Upper lobe of right lung (tissue), 1 donor: ENCODE measurements around the gene RFX3. TPM values are rescaled to one million over a fixed set of nuclear protein-coding genes. Genes with fewer than 3 reads are reported as not detected.

Experiments used
- ATAC-seq: fragments of 200-7000 bp; cut with Tn5 transposase; one replicate; pipeline ENCODE4 v1.9.1; 2020; ENCODE audit warnings: mild to moderate bottlenecking, moderate library complexity
- DNase-seq: peaks from one replicate; pipeline ENCODE4 v3.0.0-alpha.2; 2020
- H3K27ac ChIP-seq: fragments of 200-600 bp; one replicate; pipeline ENCODE4 v1.8.0; 2022
- H3K27me3 ChIP-seq: fragments of 200-600 bp; one replicate; pipeline ENCODE4 v1.8.0; 2022; ENCODE audit warnings: mild to moderate bottlenecking
- H3K36me3 ChIP-seq: fragments of 200-600 bp; one replicate; pipeline ENCODE4 v1.8.0; 2022
- H3K4me1 ChIP-seq: fragments of 200-600 bp; one replicate; pipeline ENCODE4 v1.8.0; 2022
- H3K4me3 ChIP-seq: fragments of 200-600 bp; one replicate; pipeline ENCODE4 v1.8.0; 2022; ENCODE audit warnings: mild to moderate bottlenecking
- H3K9me3 ChIP-seq: fragments of 200-600 bp; one replicate; pipeline ENCODE4 v1.8.0; 2022
- intact Hi-C: fragments of 100-400 bp; cut with DNase I; formaldehyde crosslinking; loops from one replicate; pipeline ENCODE4 v1.11.0; 2022
- long read RNA-seq: library from polyadenylated mRNA; unstranded; transcript quantifications from one replicate; pipeline ENCODE4 v2.0.0, GENCODE V29; 2021
- total RNA-seq: library from RNA; stranded (reverse); fragmentation: NEBNext Ultra II Directional; extraction: Animal tissue kit (Norgen Biotek cat#: 25700); gene quantifications from one replicate; pipeline ENCODE4 v1.2.1, GENCODE V29; 2021
- TF ChIP-seq, protein P1 (sequence below): fragments of 200-600 bp; IDR thresholded peaks from one replicate; pipeline ENCODE4 v1.8.0; 2022; ENCODE audit warnings: antibody characterized with exemption
- donor health status: DM: no; HTN: yes; CAD: no; lungs with severe emphysema.

The RFX3 gene
- 13.8 TPM for total RNA-seq
- long read RNA-seq, partial matches to known transcripts: 1 of 2 reads
- long read RNA-seq, other reads (novel, unspliced or antisense): 1 of 2 reads

DNA sequence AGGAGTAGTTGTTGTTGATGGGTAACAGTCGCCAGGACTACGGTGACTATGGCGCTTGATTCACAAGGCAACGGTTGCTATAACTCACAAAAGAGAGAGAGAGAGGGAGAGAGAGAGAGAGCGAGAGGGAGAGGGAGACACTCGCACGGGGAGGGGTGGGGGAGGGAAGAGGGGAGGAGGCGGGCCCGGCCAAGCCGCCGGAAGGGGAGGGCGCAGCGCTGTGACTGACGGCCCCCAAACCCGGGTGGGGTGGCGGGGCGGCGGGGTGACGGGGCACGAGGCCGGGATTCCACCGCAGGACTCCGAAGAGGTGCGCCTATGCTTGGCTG lies at the start of gene RFX3:
RFX3 (minus strand) TSS at position 166 of the 329 bp plus-strand sequence. CDS start 130,413 bp downstream, outside the sequence.
- TF ChIP-seq, protein P1, sequence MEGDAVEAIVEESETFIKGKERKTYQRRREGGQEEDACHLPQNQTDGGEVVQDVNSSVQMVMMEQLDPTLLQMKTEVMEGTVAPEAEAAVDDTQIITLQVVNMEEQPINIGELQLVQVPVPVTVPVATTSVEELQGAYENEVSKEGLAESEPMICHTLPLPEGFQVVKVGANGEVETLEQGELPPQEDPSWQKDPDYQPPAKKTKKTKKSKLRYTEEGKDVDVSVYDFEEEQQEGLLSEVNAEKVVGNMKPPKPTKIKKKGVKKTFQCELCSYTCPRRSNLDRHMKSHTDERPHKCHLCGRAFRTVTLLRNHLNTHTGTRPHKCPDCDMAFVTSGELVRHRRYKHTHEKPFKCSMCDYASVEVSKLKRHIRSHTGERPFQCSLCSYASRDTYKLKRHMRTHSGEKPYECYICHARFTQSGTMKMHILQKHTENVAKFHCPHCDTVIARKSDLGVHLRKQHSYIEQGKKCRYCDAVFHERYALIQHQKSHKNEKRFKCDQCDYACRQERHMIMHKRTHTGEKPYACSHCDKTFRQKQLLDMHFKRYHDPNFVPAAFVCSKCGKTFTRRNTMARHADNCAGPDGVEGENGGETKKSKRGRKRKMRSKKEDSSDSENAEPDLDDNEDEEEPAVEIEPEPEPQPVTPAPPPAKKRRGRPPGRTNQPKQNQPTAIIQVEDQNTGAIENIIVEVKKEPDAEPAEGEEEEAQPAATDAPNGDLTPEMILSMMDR: no peak
- DNase-seq: peak; percentile 96
- no peaks in the 10 kb centered on the region for H3K27me3 ChIP-seq
- peak within 1 kb of the TSS; percentile 100 for H3K27ac ChIP-seq
- no peaks in the 10 kb centered on the region for H3K36me3 ChIP-seq
- ATAC-seq: peak; percentile 95
- no peaks in the 10 kb centered on the region for H3K9me3 ChIP-seq
- peaks cover 29% of the 10 kb centered on the region for H3K4me1 ChIP-seq
- intact Hi-C loops: no loop called here
- peak within 1 kb of the TSS; percentile 80 for H3K4me3 ChIP-seq

DNA sequence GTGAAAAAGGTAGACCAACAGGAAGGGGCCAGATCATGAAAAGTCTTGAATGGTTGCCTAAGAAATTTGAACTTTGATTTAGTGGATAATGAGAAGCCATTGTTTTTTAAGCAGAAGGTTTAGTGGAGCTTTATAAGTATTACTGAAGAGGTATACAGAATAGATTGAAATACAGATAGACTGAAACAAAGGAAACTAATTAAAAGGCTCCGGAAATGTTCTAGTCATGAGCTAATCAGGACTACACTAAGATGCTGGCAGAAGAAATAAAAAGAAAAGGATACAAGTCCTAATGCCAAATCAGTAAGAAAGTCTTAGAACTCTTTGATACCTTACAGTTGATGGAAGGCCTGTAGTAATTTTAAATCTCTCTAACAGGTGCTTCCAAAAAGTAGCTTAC lies 45.7 kb upstream of the RFX3 start:
- H3K27me3 ChIP-seq: no peaks in the 10 kb centered on the region
- H3K4me1 ChIP-seq: no peaks in the 10 kb centered on the region
- intact Hi-C loops: no loop called here
- ATAC-seq (no peak), DNase-seq (no peak)
- no peak overlapping the region for H3K4me3 ChIP-seq
- H3K36me3 ChIP-seq: no peaks in the 10 kb centered on the region
- H3K9me3 ChIP-seq: no peaks in the 10 kb centered on the region
- TF ChIP-seq, protein P1: no peak
- no peak overlapping the region for H3K27ac ChIP-seq

DNA sequence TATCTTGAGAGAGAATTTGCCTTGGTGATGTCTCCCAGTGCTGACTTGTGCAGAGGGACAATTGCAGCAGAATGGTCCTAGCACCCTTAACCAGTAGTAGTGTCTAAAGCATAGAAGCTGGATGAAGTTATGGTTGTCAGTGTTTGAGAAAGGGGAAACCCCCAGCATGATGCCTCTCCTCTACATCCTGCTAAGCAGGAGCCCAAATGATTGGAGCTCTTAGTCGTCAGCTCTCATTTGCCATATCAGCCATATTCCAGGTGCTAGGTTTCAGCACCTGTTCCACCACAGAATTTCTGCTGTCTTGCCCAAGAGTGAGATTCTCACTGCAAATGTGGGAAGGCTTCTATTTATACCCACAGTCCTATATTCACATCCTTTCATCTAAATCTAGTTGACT lies 43.7 kb upstream of the RFX3 start:
- no peaks in the 10 kb centered on the region for H3K27me3 ChIP-seq
- no peak overlapping the region for H3K4me3 ChIP-seq
- no peak overlapping the region for H3K27ac ChIP-seq
- H3K36me3 ChIP-seq: no peaks in the 10 kb centered on the region
- intact Hi-C loops: no loop called here
- H3K9me3 ChIP-seq: no peaks in the 10 kb centered on the region
- TF ChIP-seq, protein P1: no peak
- H3K4me1 ChIP-seq: no peaks in the 10 kb centered on the region
- DNase-seq (no peak), ATAC-seq (no peak)

DNA sequence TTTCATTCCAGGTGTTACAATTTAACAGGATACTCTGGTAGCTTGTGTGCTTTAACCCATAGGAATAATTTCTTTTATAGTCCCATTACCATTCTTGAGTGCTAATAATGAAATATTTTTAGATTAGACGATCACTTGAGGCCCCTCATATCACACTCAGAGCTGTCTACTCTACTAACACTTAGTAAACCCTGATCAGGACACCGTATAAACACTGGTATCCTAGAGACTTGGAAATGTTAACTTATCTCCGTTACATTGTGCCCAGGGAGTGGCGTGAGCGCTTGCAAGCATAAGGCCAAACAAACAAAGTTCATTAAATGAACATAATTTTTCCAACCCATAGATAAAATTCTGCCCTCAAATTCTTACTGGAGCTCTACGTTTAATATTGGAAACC lies 42.2 kb upstream of the RFX3 start:
- ATAC-seq (no peak), DNase-seq (no peak)
- Histone ChIP-seq H3K4me1 (no peaks in the 10 kb centered on the region), H3K27ac (no peak overlapping the region), H3K9me3 (no peaks in the 10 kb centered on the region), H3K27me3 (no peaks in the 10 kb centered on the region), H3K4me3 (no peak overlapping the region), H3K36me3 (peaks cover 4% of the 10 kb centered on the region)
- TF ChIP-seq, protein P1: no peak
- intact Hi-C loops: no loop called here

DNA sequence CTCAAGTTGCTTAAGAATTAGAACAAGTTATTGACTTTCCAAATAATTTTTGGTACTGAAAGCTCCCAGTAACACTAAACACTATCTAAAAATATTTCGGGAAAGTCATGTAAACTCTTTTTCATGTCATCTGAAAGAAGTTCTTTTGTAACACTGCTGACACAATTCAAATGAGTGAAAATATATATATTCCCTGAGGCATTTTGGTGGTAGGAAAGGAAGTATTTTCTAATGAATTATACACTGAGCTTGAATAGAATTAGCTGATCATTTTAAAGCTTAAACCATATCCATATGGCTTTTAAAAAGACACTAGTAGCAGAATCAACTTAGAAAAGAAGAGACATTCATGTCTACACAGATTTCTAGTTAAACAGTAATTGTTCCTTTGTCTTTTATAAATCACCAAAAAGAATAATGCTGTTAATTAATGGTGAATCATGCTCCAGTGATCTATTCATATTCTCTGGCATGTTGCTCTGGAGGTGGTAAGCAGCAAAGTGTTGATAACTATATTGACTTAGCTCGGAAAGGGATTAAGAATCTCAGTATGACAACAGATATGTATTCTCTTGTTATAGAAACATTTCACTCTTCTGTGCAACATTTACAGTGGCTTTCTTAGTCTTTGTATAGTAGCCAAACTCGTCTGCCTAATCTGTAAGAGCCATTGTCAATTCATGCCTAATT lies 27.4 kb upstream of the RFX3 start:
- no peaks in the 10 kb centered on the region for H3K36me3 ChIP-seq
- H3K4me1 ChIP-seq: no peaks in the 10 kb centered on the region
- H3K27me3 ChIP-seq: no peaks in the 10 kb centered on the region
- H3K27ac ChIP-seq: no peak overlapping the region
- TF ChIP-seq, protein P1: no peak
- intact Hi-C loops: no loop called here
- DNase-seq (no peak), ATAC-seq (no peak)
- no peak overlapping the region for H3K4me3 ChIP-seq
- H3K9me3 ChIP-seq: no peaks in the 10 kb centered on the region
